Measurements from ENCODE around the gene FAM180B. TPM values are rescaled to one million over a fixed set of nuclear protein-coding genes. Genes with fewer than 3 reads are reported as not detected.
"Not testable (repeated sequence)": the region's sequence is repeated elsewhere in the genome, so short reads cannot be mapped to it uniquely, and the experiment has no call there.

Gene FAM180B
- total RNA-seq, 2 donors from 2014 or later, result 0.16 to 0.24 TPM

DNA sequence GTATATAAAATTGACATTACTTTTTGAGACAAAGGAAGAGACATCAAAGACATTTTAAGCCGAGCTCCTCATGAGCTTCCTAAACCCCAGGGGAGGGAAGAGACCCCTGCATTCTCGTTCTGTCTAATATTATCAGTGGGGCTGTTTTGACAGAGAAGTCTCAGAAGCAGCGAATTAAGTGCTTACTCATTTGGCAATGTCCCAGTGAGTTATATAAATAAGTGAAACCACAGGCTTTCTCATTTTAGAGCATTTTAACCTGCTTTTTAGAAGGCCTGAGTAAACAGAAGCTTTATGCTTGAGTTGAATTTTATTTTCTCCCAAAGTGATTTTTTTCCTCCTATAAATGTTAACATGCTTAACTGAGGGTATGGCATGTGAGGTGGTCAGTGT, 30.9 kb downstream of the FAM180B start:
- H3K36me3 Mint-ChIP-seq (ENCODE audit: insufficient read depth in 2 of 2), result peaks cover 0 to 4% of the 10 kb centered on the region in 2 donors
- no peaks in the 10 kb centered on the region for H3K27me3 Mint-ChIP-seq (ENCODE audit: low read depth)
- H3K9me3 Mint-ChIP-seq, result no peaks in the 10 kb centered on the region
- DNase-seq (no peak), ATAC-seq (replicated peaks in 1 of 2) (peak in 1 of 2 donors; percentile 33)
- no peak overlapping the region for H3K4me3 Mint-ChIP-seq
- no peaks in the 10 kb centered on the region for H3K4me1 Mint-ChIP-seq (ENCODE audit: low read depth)
- H3K27ac Mint-ChIP-seq, result no peak overlapping the region

DNA sequence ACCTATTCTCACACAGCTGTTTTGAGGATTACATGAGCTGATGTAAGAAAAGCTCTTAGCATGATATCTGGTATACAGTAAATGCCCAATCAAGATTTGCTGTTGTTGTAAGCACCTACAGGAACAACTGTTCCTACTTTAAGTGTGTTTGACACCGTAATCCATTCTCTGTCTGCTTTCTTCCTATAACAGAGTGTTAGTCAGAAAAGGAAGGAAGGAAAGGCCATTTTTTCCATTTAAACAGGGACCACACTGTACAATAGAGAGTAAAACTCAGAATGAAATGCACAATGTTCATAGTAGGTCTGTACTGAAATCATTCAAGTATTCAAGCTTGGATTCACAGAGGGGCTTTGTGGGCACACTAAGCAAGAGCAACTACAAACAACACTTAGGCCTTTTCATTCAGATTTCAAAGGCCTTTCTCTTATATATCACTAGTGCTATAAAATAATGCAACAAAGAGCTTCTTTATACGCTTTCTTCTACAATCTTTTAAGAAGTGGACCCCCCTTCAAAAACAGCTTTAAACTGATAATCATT, 34.4 kb downstream of the FAM180B start:
- Mint-ChIP-seq H3K27me3 (ENCODE audit: low read depth) (no peaks in the 10 kb centered on the region), H3K36me3 (ENCODE audit: insufficient read depth in 2 of 2) (peaks cover 2 to 9% of the 10 kb centered on the region in 2 donors), H3K4me1 (ENCODE audit: low read depth) (no peaks in the 10 kb centered on the region), H3K4me3 (no peak overlapping the region), H3K9me3 (no peaks in the 10 kb centered on the region), H3K27ac (peak overlapping the region; percentile 11)
- ATAC-seq (replicated peaks in 1 of 2), result no peak
- no peak for DNase-seq

DNA sequence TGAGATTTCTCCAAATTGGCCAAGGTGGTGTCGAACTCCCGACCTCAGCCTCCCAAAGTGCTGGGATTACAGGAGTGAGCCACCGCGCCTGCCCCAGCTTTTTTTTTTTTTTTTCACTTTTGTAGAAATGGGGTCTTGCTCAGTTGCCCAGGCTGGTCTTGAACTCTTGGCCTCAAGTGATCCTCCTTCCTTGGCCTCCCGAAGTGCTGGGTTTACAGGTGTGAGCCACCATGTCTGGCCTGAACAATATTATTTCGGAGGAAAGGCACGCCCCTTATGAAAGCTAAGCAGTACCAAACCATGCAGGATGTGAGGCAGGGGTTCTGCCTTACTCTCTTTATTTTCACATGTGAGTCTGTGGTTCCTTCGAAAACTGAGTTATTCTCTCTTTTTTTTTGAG, 39.8 kb downstream of the FAM180B start:
- peaks cover 3 to 12% of the 10 kb centered on the region in 2 donors for H3K36me3 Mint-ChIP-seq (ENCODE audit: insufficient read depth in 2 of 2)
- ATAC-seq (replicated peaks in 1 of 2), result no peak
- no peak overlapping the region for H3K4me3 Mint-ChIP-seq
- H3K27ac Mint-ChIP-seq, result no peak overlapping the region
- no peaks in the 10 kb centered on the region for H3K9me3 Mint-ChIP-seq
- DNase-seq, result no peak
- no peaks in the 10 kb centered on the region for H3K27me3 Mint-ChIP-seq (ENCODE audit: low read depth)
- H3K4me1 Mint-ChIP-seq (ENCODE audit: low read depth), result no peaks in the 10 kb centered on the region

- Mint-ChIP-seq H3K4me3 (no peak overlapping the region), H3K27ac (no peak overlapping the region), H3K36me3 (ENCODE audit: insufficient read depth in 2 of 2) (peaks cover 5 to 13% of the 10 kb centered on the region in 2 donors), H3K4me1 (ENCODE audit: low read depth) (no peaks in the 10 kb centered on the region), H3K27me3 (ENCODE audit: low read depth) (no peaks in the 10 kb centered on the region), H3K9me3 (no peaks in the 10 kb centered on the region)
- no peak for DNase-seq
- no peak for ATAC-seq (replicated peaks in 1 of 2)
Measured at GRCh38 chr11:47628026-47628425, 41.5 kb downstream of the FAM180B start.

DNA sequence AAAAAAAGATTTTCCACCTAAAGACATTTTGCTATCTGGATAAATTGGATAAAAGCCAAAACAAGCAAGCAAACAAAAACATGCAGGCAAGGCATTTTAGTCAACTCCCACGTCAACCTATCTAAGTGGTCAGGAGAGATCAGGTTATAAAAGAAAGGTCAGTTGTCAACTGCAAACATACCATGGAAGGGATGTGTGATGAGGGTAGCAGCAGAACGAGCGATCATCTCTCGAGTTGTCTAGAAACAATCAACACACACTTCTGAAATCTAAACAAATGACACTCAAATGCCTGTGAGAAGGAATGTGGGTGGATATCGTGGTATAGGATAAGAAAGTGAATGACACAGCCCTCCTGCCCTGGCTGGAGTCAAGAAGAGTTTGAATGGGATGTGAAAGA, 45.0 kb downstream of the FAM180B start:
- ATAC-seq (replicated peaks in 1 of 2), result no peak

DNA sequence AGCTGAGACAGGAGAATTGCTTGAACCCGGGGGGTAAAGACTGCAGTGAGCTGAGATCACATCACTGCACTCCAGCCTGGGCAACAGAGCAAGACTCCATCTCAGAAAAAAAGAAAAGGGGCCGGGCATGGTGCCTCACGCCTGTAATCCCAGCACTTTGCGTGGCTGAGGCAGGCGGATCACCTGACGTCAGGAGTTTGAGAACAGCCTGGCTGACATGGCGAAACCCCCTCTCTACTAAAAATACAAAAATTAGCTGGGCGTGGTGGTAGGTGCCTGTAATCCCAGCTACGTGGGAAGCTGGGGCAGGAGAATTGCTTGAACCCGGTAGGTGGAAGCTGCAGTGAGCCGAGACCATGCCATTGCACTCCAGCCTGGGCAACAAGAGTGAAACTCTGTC, 49.9 kb downstream of the FAM180B start:
- Mint-ChIP-seq H3K36me3 (ENCODE audit: insufficient read depth in 2 of 2) (peaks cover under 1 to 10% of the 10 kb centered on the region in 2 donors), H3K4me1 (ENCODE audit: low read depth) (peaks cover 10% of the 10 kb centered on the region)

More for the DNA sequence above, 45.0 kb downstream of the FAM180B start:
- no peak overlapping the region for H3K4me3 Mint-ChIP-seq
- H3K36me3 Mint-ChIP-seq (ENCODE audit: insufficient read depth in 2 of 2), result peaks cover 1 to 12% of the 10 kb centered on the region in 2 donors
- H3K27ac Mint-ChIP-seq, result no peak overlapping the region
- no peak for DNase-seq
- no peaks in the 10 kb centered on the region for H3K27me3 Mint-ChIP-seq (ENCODE audit: low read depth)
- no peaks in the 10 kb centered on the region for H3K9me3 Mint-ChIP-seq
- no peaks in the 10 kb centered on the region for H3K4me1 Mint-ChIP-seq (ENCODE audit: low read depth)

More for the DNA sequence above, 49.9 kb downstream of the FAM180B start:
- DNase-seq; H3K27ac Mint-ChIP-seq; H3K4me3 Mint-ChIP-seq; ATAC-seq (replicated peaks in 1 of 2); H3K9me3 Mint-ChIP-seq; H3K27me3 Mint-ChIP-seq (ENCODE audit: low read depth): not testable (repeated sequence)

Other genes with a start within 250 kb of the FAM180B start
- not detected for gene MYBPC3, start 234.0 kb upstream of the FAM180B start, total RNA-seq
- under 1 TPM; 0.35 to 0.55 TPM for gene SPI1, start 208.1 kb upstream of the FAM180B start, total RNA-seq
- 10 to 100 TPM; 16.2 to 21.0 TPM for gene SLC39A13, start 178.1 kb upstream of the FAM180B start, total RNA-seq
- 100 to 1,000 TPM; 121 to 149 TPM for gene PSMC3, start 160.2 kb upstream of the FAM180B start, total RNA-seq
- 1 to 10 TPM in 1 of 2 donors, under 1 TPM in 1; 0.77 to 1.3 TPM for gene RAPSN, start 137.5 kb upstream of the FAM180B start, total RNA-seq
- 100 to 1,000 TPM; 128 to 149 TPM for gene CELF1, start 33.5 kb upstream of the FAM180B start, total RNA-seq
- gene PTPMT1, start 21.1 kb upstream of the FAM180B start, total RNA-seq, result 10 to 100 TPM; 37.0 to 40.1 TPM
- gene KBTBD4, start 7.7 kb upstream of the FAM180B start, total RNA-seq, result 10 to 100 TPM; 17.2 to 18.6 TPM
- gene NDUFS3, start 7.6 kb upstream of the FAM180B start, total RNA-seq, result 10 to 100 TPM; 78.9 to 84.2 TPM
- under 1 TPM; 0.19 to 0.74 TPM for gene C1QTNF4, start 7.7 kb downstream of the FAM180B start, total RNA-seq
- 10 to 100 TPM; 47.9 to 56.2 TPM for gene MTCH2, start 55.9 kb downstream of the FAM180B start, total RNA-seq
- gene AGBL2, start 128.7 kb downstream of the FAM180B start, total RNA-seq, result 1 to 10 TPM; 7.6 to 8.3 TPM
- 100 to 1,000 TPM; 148 to 157 TPM for gene FNBP4, start 180.7 kb downstream of the FAM180B start, total RNA-seq